ENCODE results near the gene CD22. TPM values are rescaled to one million over a fixed set of nuclear protein-coding genes. Genes with fewer than 3 reads are reported as not detected.

CD22 gene
- total and polyA plus RNA-seq, 2 of the 8 experiments (the other 6 are each of a cell fraction or from before 2014, with no cell fraction given) = 0.06 to 0.60 TPM

- TF ChIP-seq HDAC6 (IDR thresholded peaks at IDR 0.05; ENCODE audit: low read depth, low read length) (no peak), NANOG (IDR thresholded peaks at IDR 0.05; ENCODE audit: insufficient read depth, low read depth, low read length, poor library complexity, severe bottlenecking) (no peak), SP4 (IDR thresholded peaks at IDR 0.05; ENCODE audit: low read length) (no peak)
Observed at GRCh38 chr19:35298561-35298972, 30.4 kb upstream of the CD22 start (continued).

Data from H1 (cell line).